GM18909 (cell line): ENCODE data around the gene PTPN13.

ENCODE experiments used
- ATAC-seq: cut with Tn5 transposase; IDR thresholded peaks from one replicate; pipeline ENCODE4 v1.9.1; 2021; ENCODE audit warnings: mild to moderate bottlenecking; ENCODE audit not compliant: unreplicated experiment, poor library complexity

PTPN13 gene

GRCh38 chr4:86778175-86778574, 184.1 kb downstream of the PTPN13 start:
- no peak for ATAC-seq

DNA sequence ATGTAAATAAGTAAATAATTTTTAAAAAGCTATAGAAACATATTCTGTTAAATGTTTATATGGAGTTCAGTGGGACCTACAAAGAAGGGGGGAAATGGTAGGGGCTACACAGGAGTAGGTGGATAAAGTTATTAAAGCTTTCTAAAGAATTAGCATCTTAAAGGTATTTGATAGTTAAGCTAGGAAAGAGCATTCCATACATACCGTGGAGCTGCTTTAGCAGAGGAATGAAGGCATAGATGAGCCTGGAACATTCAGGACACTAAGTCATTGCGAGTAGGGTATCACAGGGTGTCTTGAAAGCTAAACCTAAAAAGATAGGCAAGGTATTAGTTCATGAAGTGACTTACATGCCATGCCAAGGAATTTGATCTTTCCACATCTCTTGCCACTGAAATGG, 194.7 kb downstream of the PTPN13 start:
- no peak for ATAC-seq

DNA sequence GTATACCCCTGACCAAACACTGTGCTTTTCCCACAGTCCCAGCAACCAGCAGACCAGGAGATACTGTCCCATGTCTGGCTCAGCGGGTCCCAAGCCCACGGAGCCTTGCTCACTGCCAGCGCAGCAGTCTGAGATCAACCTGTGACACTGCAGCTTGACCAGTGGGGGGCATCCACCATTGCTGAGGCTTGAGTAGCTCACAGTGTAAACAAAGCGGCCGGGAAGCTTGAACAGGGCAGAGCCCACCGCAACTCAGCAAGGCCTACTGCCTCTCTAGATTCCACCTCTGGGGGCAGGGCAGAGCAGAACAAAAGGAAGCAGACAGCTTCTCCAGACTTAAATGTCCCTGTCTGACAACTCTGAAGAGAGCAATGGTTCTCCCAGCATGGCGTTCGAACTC, 197.0 kb downstream of the PTPN13 start:
- no peak for ATAC-seq

- no peak for ATAC-seq
Measured at GRCh38 chr4:86809809-86810208, 215.7 kb downstream of the PTPN13 start.

DNA sequence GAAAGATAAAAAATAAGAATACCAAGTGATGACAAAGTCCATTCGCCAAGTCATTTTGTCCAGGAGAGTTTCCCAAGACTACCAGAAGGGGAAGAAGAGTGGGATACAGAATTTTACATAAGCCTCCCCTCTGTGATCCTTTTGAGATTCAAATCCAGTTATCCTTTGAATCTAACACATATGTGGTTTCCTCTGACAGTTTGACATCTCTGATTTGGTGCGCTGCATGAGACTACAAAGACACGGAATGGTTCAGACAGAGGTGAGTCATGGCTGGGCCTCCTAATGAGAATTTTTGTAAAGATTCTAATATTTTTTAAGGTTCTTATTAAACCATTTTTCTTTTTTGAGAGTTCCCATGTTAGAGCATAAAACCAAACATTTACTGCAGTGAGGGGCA, 216.7 kb downstream of the PTPN13 start:
- ATAC-seq: no peak

DNA sequence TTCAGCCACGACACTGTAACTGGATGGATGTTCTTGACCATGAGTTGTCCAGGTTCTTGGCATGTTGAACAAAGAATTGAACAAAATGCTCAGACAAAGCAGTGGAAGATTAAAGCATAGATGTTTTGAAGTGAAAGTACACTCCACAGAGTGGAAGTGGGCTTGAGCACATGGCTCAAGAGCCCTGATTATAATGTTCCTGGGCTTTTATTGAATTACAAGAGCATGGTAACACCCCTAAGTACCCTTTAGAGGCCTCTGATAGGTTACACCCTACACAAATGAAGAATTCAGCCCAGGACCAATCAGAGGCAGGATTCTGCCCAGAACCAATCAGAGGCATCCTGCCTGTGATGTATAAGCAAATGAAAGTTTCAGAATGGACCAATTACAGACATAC, 221.5 kb downstream of the PTPN13 start:
- ATAC-seq: no peak

- ATAC-seq: no peak
Measured at GRCh38 chr4:86816501-86817273, 222.6 kb downstream of the PTPN13 start.

DNA sequence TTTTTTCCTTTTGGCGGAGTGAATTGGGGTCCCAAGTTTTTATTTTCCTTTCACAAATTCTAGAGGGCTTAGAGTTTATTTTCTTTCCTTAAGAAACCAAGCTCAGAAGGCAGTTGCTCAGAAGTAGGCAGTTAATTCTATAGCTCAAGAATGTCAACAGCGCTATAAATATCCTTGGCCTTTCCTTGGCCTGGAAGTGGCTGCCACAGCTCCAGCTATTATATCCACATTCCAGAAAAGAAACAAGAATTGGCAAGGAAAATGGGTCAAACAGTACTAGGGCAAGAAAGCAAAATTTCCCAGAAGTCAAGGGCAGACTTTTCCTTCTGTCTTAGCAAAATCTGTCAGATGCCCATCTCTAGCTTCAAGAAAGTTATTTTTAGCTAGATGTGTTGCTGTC, 224.1 kb downstream of the PTPN13 start:
- no peak for ATAC-seq

DNA sequence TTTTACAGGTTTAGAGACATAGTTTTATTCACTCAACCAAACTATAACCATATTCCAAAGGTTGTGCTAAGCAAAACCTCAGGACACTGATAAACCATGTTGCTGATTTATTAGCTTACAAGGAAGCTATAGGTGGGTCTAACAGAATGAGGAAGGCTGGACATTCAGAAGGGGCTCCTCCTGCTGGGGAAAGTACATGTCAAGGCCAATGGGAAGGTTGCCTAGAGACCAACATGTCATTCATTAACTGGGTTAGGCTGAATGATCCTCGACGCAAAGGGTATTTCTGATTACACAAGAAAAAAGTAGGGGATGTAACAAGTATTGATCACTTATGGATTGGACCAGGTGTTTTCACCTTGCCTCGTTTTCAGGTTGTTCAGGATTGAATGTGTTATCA, 224.7 kb downstream of the PTPN13 start:
- no peak for ATAC-seq

- ATAC-seq: no peak
Measured at GRCh38 chr4:86819561-86819960, 225.4 kb downstream of the PTPN13 start.

DNA sequence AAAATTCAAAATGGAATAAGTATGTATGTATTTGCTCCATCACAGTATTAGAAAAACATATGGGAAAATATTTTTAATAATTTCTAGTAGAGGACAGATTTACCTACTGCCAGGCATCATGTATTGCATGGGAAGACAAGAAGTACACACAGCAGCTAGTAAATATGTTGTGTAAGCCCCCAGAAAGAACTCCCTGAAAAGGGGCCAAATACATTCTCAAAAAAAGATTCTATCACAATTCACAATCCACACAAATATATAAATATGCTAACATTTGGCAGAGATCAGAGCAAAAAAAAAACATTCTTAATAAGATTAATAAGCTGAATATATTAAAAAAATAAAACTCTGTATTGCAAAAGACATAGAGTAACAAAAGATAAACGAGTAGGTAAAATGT, 227.0 kb downstream of the PTPN13 start:
- ATAC-seq: no peak

- no peak for ATAC-seq
Measured at GRCh38 chr4:86822136-86822535, 228.0 kb downstream of the PTPN13 start.

- no peak for ATAC-seq
Measured at GRCh38 chr4:86825511-86825910, 231.4 kb downstream of the PTPN13 start.

DNA sequence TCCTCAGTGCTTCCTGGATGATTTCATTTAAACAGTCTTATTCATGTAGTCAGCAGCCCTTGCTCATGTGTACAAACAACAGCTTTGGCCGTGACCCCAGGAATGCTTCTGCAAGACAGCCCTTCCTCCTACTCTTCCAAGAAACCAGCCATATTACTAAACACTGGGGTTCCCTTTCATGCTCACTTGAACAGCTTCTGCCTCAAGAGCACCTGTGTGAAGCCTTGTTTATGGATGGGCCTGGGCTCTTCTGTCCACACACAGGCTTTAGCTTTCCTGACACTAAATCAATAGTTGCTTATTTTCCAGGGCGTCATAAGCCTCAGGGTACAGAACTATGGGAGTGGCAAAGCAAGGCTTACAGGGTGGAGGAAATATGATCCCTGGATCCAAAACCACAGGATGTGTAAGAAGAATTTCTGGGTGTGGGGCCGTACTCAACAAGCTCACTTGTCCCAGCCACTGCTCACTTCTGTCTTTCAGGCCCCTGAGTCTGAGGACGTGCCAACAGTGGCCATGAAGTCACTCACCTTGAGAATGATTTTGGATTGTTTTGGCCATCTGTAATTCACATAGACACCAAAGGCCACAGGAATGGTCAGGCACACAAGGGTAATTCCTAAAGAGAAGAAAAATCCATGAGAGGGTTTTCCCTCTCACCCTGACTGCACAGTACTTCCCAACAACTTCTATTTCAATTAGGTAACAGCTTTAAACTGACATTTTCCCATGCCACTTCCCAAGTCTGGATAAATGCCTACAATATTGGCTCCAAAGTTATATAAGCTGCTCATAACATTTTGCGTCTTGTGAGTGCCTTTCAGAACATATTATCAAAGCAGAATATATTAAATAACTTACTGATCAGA, 237.4 kb downstream of the PTPN13 start:
- ATAC-seq: no peak

- ATAC-seq: no peak
Measured at GRCh38 chr4:86833615-86834014, 239.5 kb downstream of the PTPN13 start.

DNA sequence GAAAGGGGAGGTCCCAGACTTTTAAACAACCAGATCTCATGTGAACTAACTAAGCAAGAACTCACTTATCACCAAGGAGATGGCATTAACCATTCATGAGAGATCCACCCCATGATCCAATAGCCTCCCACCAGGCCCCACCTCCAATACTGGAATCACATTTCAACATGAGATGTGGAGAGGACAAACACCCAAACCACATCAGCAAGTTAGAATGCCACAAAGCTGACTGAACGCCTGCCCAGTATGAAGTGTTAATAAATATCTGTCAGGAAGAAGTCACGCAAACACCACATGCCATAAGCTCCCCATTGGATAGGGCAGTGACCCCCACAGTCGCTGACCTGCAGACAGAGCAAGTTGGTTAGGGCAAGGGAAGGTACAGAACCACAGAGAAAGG, 240.8 kb downstream of the PTPN13 start:
- ATAC-seq: no peak

DNA sequence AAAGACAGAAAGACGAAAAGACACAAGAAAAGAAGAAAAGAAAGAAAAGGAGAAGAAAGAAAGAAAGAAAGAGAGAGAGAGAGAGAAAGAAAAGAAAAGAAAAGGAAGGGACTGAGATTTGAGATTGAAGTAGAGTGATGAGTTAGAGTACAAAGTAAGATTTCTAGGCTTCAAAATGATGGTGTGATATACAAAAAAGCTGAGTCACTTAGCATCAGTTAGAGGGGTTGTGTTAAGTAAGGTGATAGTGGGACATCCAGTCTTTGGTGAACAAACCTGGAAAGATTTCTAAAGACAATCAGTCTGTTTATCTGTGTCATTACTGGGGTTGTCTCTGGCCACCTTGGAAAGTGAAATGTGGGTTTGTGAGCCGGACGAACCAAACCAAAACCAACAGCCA, 241.6 kb downstream of the PTPN13 start:
- ATAC-seq: no peak

DNA sequence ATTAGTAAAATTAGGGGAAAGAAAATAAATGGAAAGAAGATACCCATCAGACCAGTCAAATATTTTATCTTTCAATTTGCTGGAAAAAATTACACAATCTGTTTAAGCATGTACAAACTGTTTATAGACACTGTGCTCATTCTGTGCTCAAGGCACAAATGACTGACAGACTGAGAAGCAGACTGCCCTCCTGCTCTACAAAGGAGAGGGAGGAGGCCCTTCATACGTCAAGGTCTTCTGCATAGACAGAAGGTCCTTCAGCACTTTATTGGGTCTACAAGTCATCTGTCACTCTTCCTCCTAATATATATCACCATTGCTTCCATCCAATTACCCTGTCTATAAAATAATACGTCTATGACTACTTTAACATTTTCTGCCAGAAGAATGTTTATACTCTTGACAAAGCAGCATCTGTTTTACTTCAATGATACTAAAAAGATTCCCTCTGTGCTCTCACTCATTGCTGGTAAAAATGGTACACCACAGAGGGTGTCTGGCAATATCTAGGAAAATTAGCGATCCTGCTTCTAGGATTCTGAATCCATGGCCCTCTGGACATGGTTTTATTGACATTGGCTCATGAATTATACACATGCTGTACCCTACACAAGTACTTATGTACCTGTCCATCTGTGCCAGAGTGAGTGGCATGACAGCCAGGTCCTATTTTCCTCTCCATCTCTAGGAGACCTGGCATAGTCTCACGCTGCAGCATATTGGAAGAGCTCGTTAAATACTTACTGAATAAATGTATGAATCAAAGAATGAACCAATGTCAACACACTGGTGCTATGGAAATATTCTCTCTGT, 243.8 kb downstream of the PTPN13 start:
- ATAC-seq: no peak

- no peak for ATAC-seq
Measured at GRCh38 chr4:86840858-86841257, 246.7 kb downstream of the PTPN13 start.

- ATAC-seq: no peak
Measured at GRCh38 chr4:86841309-86841708, 247.2 kb downstream of the PTPN13 start.

- no peak for ATAC-seq
Measured at GRCh38 chr4:86845593-86845992, 251.5 kb downstream of the PTPN13 start.
